Neural cell (in vitro differentiated cells): Measurements from ENCODE around the gene SLC9A5. TPM values are rescaled to one million over a fixed set of nuclear protein-coding genes. Genes with fewer than 3 reads are reported as not detected.

ENCODE experiments used
- H2AFZ ChIP-seq: fragments of 200-600, 300-800 bp; sonication (generic), shearing (Covaris generic); 2 replicates; pipeline ENCODE4 v1.6.0; 2014; ENCODE audit warnings: low read depth, mild to moderate bottlenecking, antibody characterized with exemption, low read length, moderate library complexity
- H3F3A ChIP-seq: fragments of 200-600 bp; shearing (Covaris generic); 2 replicates; pipeline ENCODE4 v1.6.1; 2016; ENCODE audit warnings: mild to moderate bottlenecking, moderate library complexity, mixed read lengths, antibody characterized with exemption, low read length; ENCODE audit not compliant: insufficient read depth, poor library complexity, severe bottlenecking
- H3K27ac ChIP-seq: fragments of 200-600, 300-800 bp; sonication (generic), shearing (Covaris generic); 2 replicates; pipeline ENCODE4 v1.5.1; 2014; ENCODE audit warnings: mild to moderate bottlenecking, low read length, moderate library complexity
- H3K27me3 ChIP-seq: fragments of 300-800, 200-600 bp; sonication (generic), shearing (Covaris generic); 2 replicates; pipeline ENCODE4 v1.6.0; 2014; ENCODE audit warnings: mild to moderate bottlenecking, low read depth, low read length, moderate library complexity; ENCODE audit not compliant: insufficient read depth
- H3K36me3 ChIP-seq: fragments of 300-800, 200-600 bp; sonication (generic), shearing (Covaris generic); 2 replicates; pipeline ENCODE4 v1.5.1; 2014; ENCODE audit warnings: mild to moderate bottlenecking, antibody characterized with exemption, low read length, moderate library complexity; ENCODE audit not compliant: insufficient read depth
- H3K4me2 ChIP-seq: fragments of 300-800, 200-600 bp; sonication (generic), shearing (Covaris generic); 2 replicates; pipeline ENCODE4 v1.6.0; 2014; ENCODE audit warnings: mild to moderate bottlenecking, low read length
- H3K4me3 ChIP-seq: fragments of 300-800, 200-600 bp; sonication (generic), shearing (Covaris generic); 2 replicates; pipeline ENCODE4 v1.5.1; 2014; ENCODE audit warnings: mild to moderate bottlenecking, low read length, moderate library complexity
- H3K79me2 ChIP-seq: fragments of 200-600 bp; shearing (Covaris generic); replicated peaks from 2 replicates; pipeline ENCODE4 v1.6.0; 2014; ENCODE audit warnings: mild to moderate bottlenecking, low read length, moderate library complexity; ENCODE audit not compliant: insufficient read depth
- H3K9ac ChIP-seq: fragments of 300-800, 200-600 bp; sonication (generic), shearing (Covaris generic); 2 replicates; pipeline ENCODE4 v1.6.1; 2016; ENCODE audit warnings: mild to moderate bottlenecking, low read length, mixed read lengths
- H3K9me2 ChIP-seq: fragments of 200-600 bp; shearing (Covaris generic); 2 replicates; pipeline ENCODE4 v1.6.1; 2016; ENCODE audit warnings: mild to moderate bottlenecking, low read length, mixed read lengths; ENCODE audit not compliant: insufficient read depth
- H3K9me3 ChIP-seq: fragments of 200-600, 300-800 bp; sonication (generic), shearing (Covaris generic); 2 replicates; pipeline ENCODE4 v1.6.1; 2016; ENCODE audit warnings: mild to moderate bottlenecking, mixed run types, low read length, moderate library complexity, mixed read lengths
- H4K20me1 ChIP-seq: fragments of 200-600 bp; shearing (Covaris generic); 2 replicates; pipeline ENCODE4 v1.6.1; 2016; ENCODE audit warnings: mild to moderate bottlenecking, mixed run types; ENCODE audit not compliant: insufficient read depth
- EP300 ChIP-seq: fragments of 450-650 bp; conservative IDR thresholded peaks from 2 replicates; pipeline ENCODE4 v1.6.1; 2014; ENCODE audit warnings: antibody characterized with exemption, mild to moderate bottlenecking, moderate library complexity; ENCODE audit not compliant: poor library complexity, severe bottlenecking
- EZH2 ChIP-seq: fragments of 200-600, 300-800 bp; shearing (Covaris generic), sonication (generic); IDR thresholded peaks from 2 replicates; pipeline ENCODE4 v1.6.1; 2014; ENCODE audit warnings: antibody characterized with exemption, low read length, borderline replicate concordance, mild to moderate bottlenecking; ENCODE audit not compliant: insufficient read depth, poor library complexity, severe bottlenecking
- MXI1 ChIP-seq: fragments of 450-650 bp; conservative IDR thresholded peaks from 2 replicates; pipeline ENCODE4 v1.6.1; 2014; ENCODE audit warnings: antibody characterized with exemption, mild to moderate bottlenecking; ENCODE audit not compliant: poor library complexity, severe bottlenecking
- POLR2AphosphoS5 ChIP-seq: IDR thresholded peaks from 2 replicates; pipeline ENCODE4 v1.6.1; 2012
- RAD21 ChIP-seq: fragments of 450-650 bp; conservative IDR thresholded peaks from 2 replicates; pipeline ENCODE4 v1.6.1; 2014; ENCODE audit warnings: antibody characterized with exemption, mild to moderate bottlenecking, moderate library complexity
- SMC3 ChIP-seq: fragments of 450-650 bp; conservative IDR thresholded peaks from 2 replicates; pipeline ENCODE4 v1.6.1; 2014; ENCODE audit warnings: antibody characterized with exemption, mild to moderate bottlenecking, moderate library complexity; ENCODE audit not compliant: poor library complexity
- TAF1 ChIP-seq: IDR thresholded peaks from 2 replicates; pipeline ENCODE4 v1.6.1; 2012; ENCODE audit warnings: low read depth
- polyA plus RNA-seq: library from polyadenylated mRNA; depleted of rRNA; stranded (reverse); fragments of >200 nt; gene quantifications from 2 replicates; pipeline ENCODE4 v1.2.3, GENCODE V29; 2014
- TF ChIP-seq, protein P1 (sequence below): fragments of 450-650 bp; IDR thresholded peaks from 2 replicates; pipeline ENCODE4 v1.5.1; 2014; ENCODE audit warnings: antibody characterized with exemption, mild to moderate bottlenecking, moderate library complexity; ENCODE audit not compliant: poor library complexity, severe bottlenecking
- TF ChIP-seq, protein P2 (sequence below): IDR thresholded peaks from 2 replicates; pipeline ENCODE4 v1.6.1; 2012; ENCODE audit warnings: borderline replicate concordance

Gene SLC9A5
- polyA plus RNA-seq, 1 donor from 2014 or later: 1.8 TPM

DNA sequence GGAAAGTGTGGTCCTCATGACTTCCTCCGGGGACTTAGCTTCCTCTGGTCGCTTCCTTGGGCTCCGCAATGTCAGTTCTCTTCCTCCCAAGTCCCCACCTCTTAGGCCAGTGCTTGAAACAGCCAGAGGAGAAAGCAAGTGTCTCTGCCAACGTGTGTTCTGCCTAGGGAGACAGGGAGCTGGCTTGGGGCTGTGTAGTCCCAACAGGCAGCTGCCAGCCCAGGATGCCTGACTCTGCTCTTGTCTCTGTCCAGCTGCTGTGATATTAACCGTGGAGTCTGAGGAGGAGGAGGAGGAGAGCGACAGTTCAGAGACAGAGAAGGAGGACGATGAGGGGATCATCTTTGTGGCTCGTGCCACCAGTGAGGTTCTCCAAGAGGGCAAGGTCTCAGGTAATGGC is 17.1 kb downstream of the SLC9A5 start:
- no peak overlapping the region for H3K9ac ChIP-seq
- no peak overlapping the region for H3K27ac ChIP-seq
- H2AFZ ChIP-seq: no peak overlapping the region
- TF ChIP-seq EP300 (no peak), SMC3 (no peak), POLR2AphosphoS5 (no peak)
- TF ChIP-seq, protein P1, sequence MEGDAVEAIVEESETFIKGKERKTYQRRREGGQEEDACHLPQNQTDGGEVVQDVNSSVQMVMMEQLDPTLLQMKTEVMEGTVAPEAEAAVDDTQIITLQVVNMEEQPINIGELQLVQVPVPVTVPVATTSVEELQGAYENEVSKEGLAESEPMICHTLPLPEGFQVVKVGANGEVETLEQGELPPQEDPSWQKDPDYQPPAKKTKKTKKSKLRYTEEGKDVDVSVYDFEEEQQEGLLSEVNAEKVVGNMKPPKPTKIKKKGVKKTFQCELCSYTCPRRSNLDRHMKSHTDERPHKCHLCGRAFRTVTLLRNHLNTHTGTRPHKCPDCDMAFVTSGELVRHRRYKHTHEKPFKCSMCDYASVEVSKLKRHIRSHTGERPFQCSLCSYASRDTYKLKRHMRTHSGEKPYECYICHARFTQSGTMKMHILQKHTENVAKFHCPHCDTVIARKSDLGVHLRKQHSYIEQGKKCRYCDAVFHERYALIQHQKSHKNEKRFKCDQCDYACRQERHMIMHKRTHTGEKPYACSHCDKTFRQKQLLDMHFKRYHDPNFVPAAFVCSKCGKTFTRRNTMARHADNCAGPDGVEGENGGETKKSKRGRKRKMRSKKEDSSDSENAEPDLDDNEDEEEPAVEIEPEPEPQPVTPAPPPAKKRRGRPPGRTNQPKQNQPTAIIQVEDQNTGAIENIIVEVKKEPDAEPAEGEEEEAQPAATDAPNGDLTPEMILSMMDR: no peak
- no peak overlapping the region for H3K4me3 ChIP-seq
- no peaks in the 10 kb centered on the region for H3F3A ChIP-seq
- no peaks in the 10 kb centered on the region for H3K36me3 ChIP-seq
- no peak overlapping the region for H3K4me2 ChIP-seq
- H3K9me2 ChIP-seq: no peaks in the 10 kb centered on the region
- no peaks in the 10 kb centered on the region for H4K20me1 ChIP-seq
- H3K79me2 ChIP-seq: no peaks in the 10 kb centered on the region
- H3K27me3 ChIP-seq: no peaks in the 10 kb centered on the region
- no peaks in the 10 kb centered on the region for H3K9me3 ChIP-seq

DNA sequence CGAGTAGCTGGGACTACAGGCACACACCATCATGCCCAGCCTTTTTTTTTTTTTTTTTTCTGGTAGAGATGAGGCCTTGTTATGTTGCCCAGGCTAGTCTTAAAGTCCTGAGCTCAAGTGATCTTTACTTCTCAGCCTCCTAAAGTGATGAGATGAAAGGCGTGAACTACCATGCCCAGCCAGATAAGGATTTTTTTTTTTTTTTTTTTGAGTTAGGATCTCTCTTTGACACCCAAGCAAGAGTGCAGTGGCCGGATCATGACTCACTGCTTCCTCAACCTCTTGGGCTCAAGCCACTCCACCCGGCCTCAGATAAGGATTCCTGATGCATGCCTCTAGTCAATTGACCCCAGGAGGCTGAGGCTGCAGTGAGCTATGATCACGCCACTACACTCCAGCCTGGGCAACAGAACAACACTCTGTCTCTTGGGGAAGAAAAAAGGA is 19.4 kb downstream of the SLC9A5 start:
- Histone ChIP-seq H3K36me3 (no peaks in the 10 kb centered on the region), H3K27ac (no peak overlapping the region), H3F3A (no peaks in the 10 kb centered on the region), H3K9me2 (no peaks in the 10 kb centered on the region), H3K9me3 (no peaks in the 10 kb centered on the region), H3K9ac (no peak overlapping the region), H3K4me3 (no peak overlapping the region), H3K27me3 (no peaks in the 10 kb centered on the region), H4K20me1 (no peaks in the 10 kb centered on the region), H3K4me2 (no peak overlapping the region), H3K79me2 (no peaks in the 10 kb centered on the region), H2AFZ (no peak overlapping the region)
- TF ChIP-seq, protein P2, sequence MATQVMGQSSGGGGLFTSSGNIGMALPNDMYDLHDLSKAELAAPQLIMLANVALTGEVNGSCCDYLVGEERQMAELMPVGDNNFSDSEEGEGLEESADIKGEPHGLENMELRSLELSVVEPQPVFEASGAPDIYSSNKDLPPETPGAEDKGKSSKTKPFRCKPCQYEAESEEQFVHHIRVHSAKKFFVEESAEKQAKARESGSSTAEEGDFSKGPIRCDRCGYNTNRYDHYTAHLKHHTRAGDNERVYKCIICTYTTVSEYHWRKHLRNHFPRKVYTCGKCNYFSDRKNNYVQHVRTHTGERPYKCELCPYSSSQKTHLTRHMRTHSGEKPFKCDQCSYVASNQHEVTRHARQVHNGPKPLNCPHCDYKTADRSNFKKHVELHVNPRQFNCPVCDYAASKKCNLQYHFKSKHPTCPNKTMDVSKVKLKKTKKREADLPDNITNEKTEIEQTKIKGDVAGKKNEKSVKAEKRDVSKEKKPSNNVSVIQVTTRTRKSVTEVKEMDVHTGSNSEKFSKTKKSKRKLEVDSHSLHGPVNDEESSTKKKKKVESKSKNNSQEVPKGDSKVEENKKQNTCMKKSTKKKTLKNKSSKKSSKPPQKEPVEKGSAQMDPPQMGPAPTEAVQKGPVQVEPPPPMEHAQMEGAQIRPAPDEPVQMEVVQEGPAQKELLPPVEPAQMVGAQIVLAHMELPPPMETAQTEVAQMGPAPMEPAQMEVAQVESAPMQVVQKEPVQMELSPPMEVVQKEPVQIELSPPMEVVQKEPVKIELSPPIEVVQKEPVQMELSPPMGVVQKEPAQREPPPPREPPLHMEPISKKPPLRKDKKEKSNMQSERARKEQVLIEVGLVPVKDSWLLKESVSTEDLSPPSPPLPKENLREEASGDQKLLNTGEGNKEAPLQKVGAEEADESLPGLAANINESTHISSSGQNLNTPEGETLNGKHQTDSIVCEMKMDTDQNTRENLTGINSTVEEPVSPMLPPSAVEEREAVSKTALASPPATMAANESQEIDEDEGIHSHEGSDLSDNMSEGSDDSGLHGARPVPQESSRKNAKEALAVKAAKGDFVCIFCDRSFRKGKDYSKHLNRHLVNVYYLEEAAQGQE: no peak
- no peak for TF ChIP-seq TAF1
- TF ChIP-seq POLR2AphosphoS5: no peak
- TF ChIP-seq, protein P1: no peak
- no peak for TF ChIP-seq EP300
- TF ChIP-seq EZH2: no peak
- TF ChIP-seq SMC3: no peak
- TF ChIP-seq RAD21: no peak
- no peak for TF ChIP-seq MXI1
